OCI-LY1 (cell line): Measurements from ENCODE around the gene ZNF800.

Experiments used
- H2AFZ ChIP-seq: fragments of 200-600 bp; sonication (generic), shearing (Covaris generic); 2 replicates; pipeline ENCODE4 v1.6.0; 2014; ENCODE audit warnings: antibody characterized with exemption, mild to moderate bottlenecking, low read length
- H3F3A ChIP-seq: fragments of 200-600 bp; sonication (generic), shearing (Covaris generic); 2 replicates; pipeline ENCODE4 v1.6.0; 2014; ENCODE audit warnings: mild to moderate bottlenecking, antibody characterized with exemption, low read length, moderate library complexity; ENCODE audit not compliant: insufficient read depth
- H3K27ac ChIP-seq: fragments of 200-600 bp; sonication (generic); 2 replicates; pipeline ENCODE4 v1.5.1; 2014; ENCODE audit warnings: low read length, mixed run types, mild to moderate bottlenecking, low read depth; ENCODE audit not compliant: poor library complexity, severe bottlenecking
- H3K27me3 ChIP-seq: fragments of 200-600 bp; sonication (generic); 2 replicates; pipeline ENCODE4 v1.6.0; 2014; ENCODE audit warnings: antibody characterized with exemption, mild to moderate bottlenecking, low read length, moderate library complexity; ENCODE audit not compliant: insufficient read depth
- H3K36me3 ChIP-seq: fragments of 200-600 bp; sonication (generic); 2 replicates; pipeline ENCODE4 v1.6.1; 2014; ENCODE audit warnings: mild to moderate bottlenecking, antibody characterized with exemption, low read length, moderate library complexity, mixed read lengths; ENCODE audit not compliant: insufficient read depth
- H3K4me1 ChIP-seq: fragments of 200-600 bp; sonication (generic); 2 replicates; pipeline ENCODE4 v1.5.1; 2014; ENCODE audit warnings: mild to moderate bottlenecking, low read length, moderate library complexity; ENCODE audit not compliant: insufficient read depth, severe bottlenecking
- H3K4me2 ChIP-seq: fragments of 200-600 bp; sonication (generic), shearing (Covaris generic); 2 replicates; pipeline ENCODE4 v1.6.1; 2014; ENCODE audit warnings: low read length
- H3K4me3 ChIP-seq: fragments of 200-600 bp; sonication (generic); 2 replicates; pipeline ENCODE4 v1.5.1; 2014; ENCODE audit warnings: low read length, low read depth, mild to moderate bottlenecking, mixed read lengths; ENCODE audit not compliant: poor library complexity, severe bottlenecking
- H3K79me2 ChIP-seq: fragments of 200-600 bp; shearing (Covaris generic); 2 replicates; pipeline ENCODE4 v1.6.1; 2016; ENCODE audit warnings: mixed run types, low read length, mixed read lengths; ENCODE audit not compliant: insufficient read depth
- H3K9ac ChIP-seq: fragments of 200-600 bp; sonication (generic), shearing (Covaris generic); 2 replicates; pipeline ENCODE4 v1.6.1; 2014; ENCODE audit warnings: mild to moderate bottlenecking, low read length, mixed read lengths
- H3K9me2 ChIP-seq: fragments of 200-600 bp; sonication (generic), shearing (Covaris generic); 2 replicates; pipeline ENCODE4 v1.6.1; 2014; ENCODE audit warnings: low read depth, mild to moderate bottlenecking, low read length, mixed read lengths
- H3K9me3 ChIP-seq: fragments of 200-600 bp; shearing (Covaris generic); 2 replicates; pipeline ENCODE4 v1.6.1; 2014; ENCODE audit warnings: low read length, mixed read lengths
- H4K20me1 ChIP-seq: fragments of 200-600 bp; sonication (generic), shearing (Covaris generic); 2 replicates; pipeline ENCODE4 v1.6.0; 2016; ENCODE audit warnings: mild to moderate bottlenecking, low read length; ENCODE audit not compliant: insufficient read depth
- EZH2 ChIP-seq: fragments of 200-600 bp; sonication (generic), shearing (Covaris generic); IDR thresholded peaks from 2 replicates; pipeline ENCODE4 v1.8.0; 2017; ENCODE audit warnings: borderline replicate concordance, mixed run types, mild to moderate bottlenecking, antibody characterized with exemption, low read length, moderate library complexity, mixed read lengths
- TF ChIP-seq, protein P1 (sequence below): fragments of 200-600 bp; sonication (generic), shearing (Covaris generic); IDR thresholded peaks from 2 replicates; pipeline ENCODE4 v1.5.1; 2017; ENCODE audit warnings: mild to moderate bottlenecking, antibody characterized with exemption, low read length, moderate library complexity, mixed read lengths

ZNF800 gene

DNA sequence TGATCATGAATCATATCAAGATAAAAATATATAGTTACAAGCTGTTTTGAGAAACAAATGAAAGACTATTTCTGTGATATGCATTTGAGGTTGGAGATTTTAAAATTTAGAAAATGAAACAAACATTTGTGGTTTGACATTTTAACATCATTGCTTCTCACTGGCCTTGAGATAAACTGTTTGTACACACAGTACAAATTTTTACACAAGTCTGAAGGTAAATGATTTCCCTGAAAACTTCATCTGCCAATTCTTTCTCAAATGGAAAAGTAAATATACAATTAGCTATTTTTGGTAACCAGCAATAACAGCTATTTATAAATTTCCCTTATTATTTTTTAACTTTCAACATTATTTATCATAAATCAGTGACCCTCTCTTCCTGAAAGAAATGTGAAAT lies 38.6 kb downstream of the ZNF800 start:
- H3K27ac ChIP-seq, result no peak overlapping the region
- no peak overlapping the region for H3K4me3 ChIP-seq
- no peak overlapping the region for H3K4me2 ChIP-seq
- no peak overlapping the region for H3K9ac ChIP-seq
- 0 out of 2 replicates have a peak, but pooled peaks cover 2% of the 10 kb centered on the region for H3F3A ChIP-seq
- no peaks in the 10 kb centered on the region for H3K4me1 ChIP-seq
- H3K9me2 ChIP-seq, result no peaks in the 10 kb centered on the region
- H4K20me1 ChIP-seq, result no peaks in the 10 kb centered on the region
- TF ChIP-seq, protein P1, sequence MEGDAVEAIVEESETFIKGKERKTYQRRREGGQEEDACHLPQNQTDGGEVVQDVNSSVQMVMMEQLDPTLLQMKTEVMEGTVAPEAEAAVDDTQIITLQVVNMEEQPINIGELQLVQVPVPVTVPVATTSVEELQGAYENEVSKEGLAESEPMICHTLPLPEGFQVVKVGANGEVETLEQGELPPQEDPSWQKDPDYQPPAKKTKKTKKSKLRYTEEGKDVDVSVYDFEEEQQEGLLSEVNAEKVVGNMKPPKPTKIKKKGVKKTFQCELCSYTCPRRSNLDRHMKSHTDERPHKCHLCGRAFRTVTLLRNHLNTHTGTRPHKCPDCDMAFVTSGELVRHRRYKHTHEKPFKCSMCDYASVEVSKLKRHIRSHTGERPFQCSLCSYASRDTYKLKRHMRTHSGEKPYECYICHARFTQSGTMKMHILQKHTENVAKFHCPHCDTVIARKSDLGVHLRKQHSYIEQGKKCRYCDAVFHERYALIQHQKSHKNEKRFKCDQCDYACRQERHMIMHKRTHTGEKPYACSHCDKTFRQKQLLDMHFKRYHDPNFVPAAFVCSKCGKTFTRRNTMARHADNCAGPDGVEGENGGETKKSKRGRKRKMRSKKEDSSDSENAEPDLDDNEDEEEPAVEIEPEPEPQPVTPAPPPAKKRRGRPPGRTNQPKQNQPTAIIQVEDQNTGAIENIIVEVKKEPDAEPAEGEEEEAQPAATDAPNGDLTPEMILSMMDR, result no peak
- no peak for TF ChIP-seq EZH2
- no peaks in the 10 kb centered on the region for H3K79me2 ChIP-seq
- H3K27me3 ChIP-seq, result no peaks in the 10 kb centered on the region
- no peaks in the 10 kb centered on the region for H3K9me3 ChIP-seq
- peaks cover 5% of the 10 kb centered on the region for H3K36me3 ChIP-seq
- H2AFZ ChIP-seq, result no peak overlapping the region

DNA sequence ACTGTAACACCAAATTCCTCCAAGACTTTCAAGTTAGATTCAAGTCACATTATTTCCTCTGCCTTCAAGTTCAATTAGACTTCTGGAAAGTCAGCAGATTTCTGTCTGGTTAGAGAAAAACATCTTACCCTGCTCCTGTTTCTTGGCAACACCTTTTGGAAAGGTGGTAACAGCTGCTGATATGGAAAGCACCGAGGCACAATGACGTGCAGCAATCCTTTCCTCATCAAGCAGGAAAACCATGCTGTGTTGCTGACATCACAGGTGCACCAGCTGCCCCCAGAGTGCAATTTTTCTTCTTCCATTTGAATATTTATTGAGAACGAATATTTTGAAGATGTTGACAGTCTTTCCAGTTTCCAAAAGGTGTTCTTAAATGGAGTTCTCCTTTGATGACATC lies 41.9 kb downstream of the ZNF800 start:
- no peak overlapping the region for H3K27ac ChIP-seq
- peaks cover 9% of the 10 kb centered on the region for H3K4me1 ChIP-seq
- 0 out of 2 replicates have a peak, but pooled peaks cover 4% of the 10 kb centered on the region for H3F3A ChIP-seq
- H3K4me2 ChIP-seq, result no peak overlapping the region
- H3K9me3 ChIP-seq, result no peaks in the 10 kb centered on the region
- no peaks in the 10 kb centered on the region for H3K79me2 ChIP-seq
- H3K27me3 ChIP-seq, result no peaks in the 10 kb centered on the region
- H3K4me3 ChIP-seq, result no peak overlapping the region
- H3K9ac ChIP-seq, result no peak overlapping the region
- no peaks in the 10 kb centered on the region for H3K9me2 ChIP-seq
- no peak overlapping the region for H2AFZ ChIP-seq
- H4K20me1 ChIP-seq, result no peaks in the 10 kb centered on the region
- no peaks in the 10 kb centered on the region; the same call in 1 of the 2 replicates for H3K36me3 ChIP-seq
- TF ChIP-seq, protein P1, result no peak
- no peak for TF ChIP-seq EZH2

DNA sequence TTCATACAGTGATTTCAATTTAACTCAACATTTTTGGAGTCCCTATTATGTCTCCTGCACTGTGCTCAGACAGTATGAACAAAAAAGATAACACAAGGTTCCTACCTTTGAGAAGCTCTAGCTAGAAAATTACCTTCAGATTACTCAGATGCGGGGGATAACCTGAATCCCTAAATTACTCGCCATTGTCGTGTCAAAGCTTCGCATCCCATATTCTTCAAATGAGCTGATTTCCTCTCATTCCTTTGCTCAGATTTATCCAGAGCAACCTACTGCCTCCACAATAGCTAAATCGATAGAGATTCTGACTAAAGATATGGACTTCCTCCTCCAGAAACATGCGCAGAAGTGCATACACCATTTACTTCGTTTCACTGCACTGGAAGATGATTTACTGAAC lies 42.6 kb downstream of the ZNF800 start:
- H3K9me2 ChIP-seq, result no peaks in the 10 kb centered on the region
- no peaks in the 10 kb centered on the region; the same call in 1 of the 2 replicates for H3K36me3 ChIP-seq

More for the DNA sequence above, 42.6 kb downstream of the ZNF800 start:
- TF ChIP-seq EZH2, result no peak
- TF ChIP-seq, protein P1, result no peak
- no peaks in the 10 kb centered on the region for H3K27me3 ChIP-seq
- no peak overlapping the region for H2AFZ ChIP-seq
- 0 out of 2 replicates have a peak, but pooled peaks cover 4% of the 10 kb centered on the region for H3F3A ChIP-seq
- no peaks in the 10 kb centered on the region for H3K79me2 ChIP-seq
- peaks cover 9% of the 10 kb centered on the region for H3K4me1 ChIP-seq
- H3K27ac ChIP-seq, result no peak overlapping the region
- no peak overlapping the region for H3K4me3 ChIP-seq
- no peak overlapping the region for H3K9ac ChIP-seq
- H4K20me1 ChIP-seq, result no peaks in the 10 kb centered on the region
- no peaks in the 10 kb centered on the region for H3K9me3 ChIP-seq
- H3K4me2 ChIP-seq, result no peak overlapping the region
